BLaER1 treated with 17β-estradiol and CSF1 and Interleukin-3, amounts not matched to agents 10 nM and 100 nM (cell line): ENCODE data around the gene ARHGAP42.
"Not testable (repeated sequence)": the region's sequence is repeated elsewhere in the genome, so short reads cannot be mapped to it uniquely, and the experiment has no call there.

Experiments used
- H3K27ac ChIP-seq, 11 experiments: shearing (Covaris generic); formaldehyde crosslinking; 2 replicates each; pipeline ENCODE4 v1.8.1; 2022
- H3K27me3 ChIP-seq, 11 experiments: shearing (Covaris generic); formaldehyde crosslinking; 2 replicates each; pipeline ENCODE4 v1.8.1; 2022
- H3K36me3 ChIP-seq, 11 experiments: shearing (Covaris generic); formaldehyde crosslinking; 2 replicates each; pipeline ENCODE4 v1.8.1; 2022
- H3K4me1 ChIP-seq, 10 experiments: shearing (Covaris generic); formaldehyde crosslinking; 2 replicates each; pipeline ENCODE4 v1.8.1; 2022
- H3K4me2 ChIP-seq, 11 experiments: shearing (Covaris generic); formaldehyde crosslinking; 2 replicates each; pipeline ENCODE4 v1.8.1; 2022
- H3K4me3 ChIP-seq, 10 experiments: shearing (Covaris generic); formaldehyde crosslinking; 2 replicates each; pipeline ENCODE4 v1.8.1; 2022
- H3K9ac ChIP-seq, 11 experiments: shearing (Covaris generic); formaldehyde crosslinking; 2 replicates each; pipeline ENCODE4 v1.8.1; 2022
- H3K9me3 ChIP-seq, 11 experiments: shearing (Covaris generic); formaldehyde crosslinking; replicated peaks in 1 of 11; 2 replicates each; pipeline ENCODE4 v1.8.1; 2022
- H4K20me1 ChIP-seq, 11 experiments: shearing (Covaris generic); formaldehyde crosslinking; 2 replicates each; pipeline ENCODE4 v1.8.1; 2022
- Cebpa-rat ChIP-seq, 11 experiments: shearing (Covaris generic); IDR thresholded peaks; 2 replicates each; pipeline ENCODE4 v1.8.1; 2022

Gene ARHGAP42

GRCh38 chr11:100663583-100663982 is 23.5 kb upstream of the ARHGAP42 start:
- H4K20me1 ChIP-seq = no peaks in the 10 kb centered on the region
- no peak overlapping the region for H3K4me3 ChIP-seq
- no peak for TF ChIP-seq Cebpa-rat (IDR thresholded peaks at IDR 0.05)
- H3K4me1 ChIP-seq = no peaks in the 10 kb centered on the region
- H3K36me3 ChIP-seq = no peaks in the 10 kb centered on the region
- no peak overlapping the region for H3K27ac ChIP-seq
- H3K27me3 ChIP-seq = no peaks in the 10 kb centered on the region
- no peaks in the 10 kb centered on the region for H3K9me3 ChIP-seq
- no peak overlapping the region for H3K9ac ChIP-seq
- H3K4me2 ChIP-seq = no peak overlapping the region

- Histone ChIP-seq H3K27me3 (no peaks in the 10 kb centered on the region), H3K4me3 (no peak overlapping the region), H3K9ac (no peak overlapping the region), H3K4me1 (no peaks in the 10 kb centered on the region), H4K20me1 (no peaks in the 10 kb centered on the region), H3K4me2 (no peak overlapping the region), H3K36me3 (no peaks in the 10 kb centered on the region), H3K9me3 (no peaks in the 10 kb centered on the region), H3K27ac (no peak overlapping the region)
- no peak for TF ChIP-seq Cebpa-rat (IDR thresholded peaks at IDR 0.05)
Observed at GRCh38 chr11:100663996-100664395, 23.1 kb upstream of the ARHGAP42 start.

- not testable (repeated sequence) for H3K9me3 ChIP-seq, H3K4me1 ChIP-seq, H4K20me1 ChIP-seq, H3K36me3 ChIP-seq, H3K9ac ChIP-seq, H3K4me2 ChIP-seq, H3K27ac ChIP-seq, H3K4me3 ChIP-seq, H3K27me3 ChIP-seq
Observed at GRCh38 chr11:100666816-100667215, 20.3 kb upstream of the ARHGAP42 start.

- Histone ChIP-seq H3K4me2 (no peak overlapping the region), H3K27ac (no peak overlapping the region), H4K20me1 (no peaks in the 10 kb centered on the region), H3K9me3 (no peaks in the 10 kb centered on the region), H3K9ac (no peak overlapping the region), H3K27me3 (no peaks in the 10 kb centered on the region), H3K4me1 (no peaks in the 10 kb centered on the region), H3K36me3 (no peaks in the 10 kb centered on the region), H3K4me3 (no peak overlapping the region)
- no peak for TF ChIP-seq Cebpa-rat (IDR thresholded peaks at IDR 0.05)
Observed at GRCh38 chr11:100667449-100667848, 19.6 kb upstream of the ARHGAP42 start.

GRCh38 chr11:100670140-100670539 is 16.9 kb upstream of the ARHGAP42 start:
- Histone ChIP-seq H3K4me2 (no peak overlapping the region), H3K27ac (no peak overlapping the region), H3K4me1 (no peaks in the 10 kb centered on the region), H3K9me3 (no peaks in the 10 kb centered on the region), H3K9ac (no peak overlapping the region), H4K20me1 (no peaks in the 10 kb centered on the region), H3K27me3 (no peaks in the 10 kb centered on the region), H3K36me3 (no peaks in the 10 kb centered on the region), H3K4me3 (no peak overlapping the region)
- no peak for TF ChIP-seq Cebpa-rat (IDR thresholded peaks at IDR 0.05)

GRCh38 chr11:100671471-100671870 is 15.6 kb upstream of the ARHGAP42 start:
- H3K4me2 ChIP-seq = no peak overlapping the region
- H3K9me3 ChIP-seq = no peaks in the 10 kb centered on the region
- no peak for TF ChIP-seq Cebpa-rat (IDR thresholded peaks at IDR 0.05)

GRCh38 chr11:100672498-100673033 is 14.5 kb upstream of the ARHGAP42 start:
- Histone ChIP-seq H3K4me2 (no peak overlapping the region), H3K27me3 (no peaks in the 10 kb centered on the region), H3K36me3 (no peaks in the 10 kb centered on the region), H3K9me3 (no peaks in the 10 kb centered on the region), H4K20me1 (no peaks in the 10 kb centered on the region), H3K27ac (no peak overlapping the region), H3K4me3 (no peak overlapping the region), H3K9ac (no peak overlapping the region), H3K4me1 (no peaks in the 10 kb centered on the region)
- no peak for TF ChIP-seq Cebpa-rat (IDR thresholded peaks at IDR 0.05)

More at GRCh38 chr11:100671471-100671870, 15.6 kb upstream of the ARHGAP42 start:
- H3K4me3 ChIP-seq = no peak overlapping the region
- H4K20me1 ChIP-seq = no peaks in the 10 kb centered on the region
- no peaks in the 10 kb centered on the region for H3K4me1 ChIP-seq
- H3K9ac ChIP-seq = no peak overlapping the region
- no peak overlapping the region for H3K27ac ChIP-seq
- no peaks in the 10 kb centered on the region for H3K36me3 ChIP-seq
- H3K27me3 ChIP-seq = no peaks in the 10 kb centered on the region

GRCh38 chr11:100673063-100673462 is 14.0 kb upstream of the ARHGAP42 start:
- Histone ChIP-seq H3K4me2 (no peak overlapping the region), H3K9ac (no peak overlapping the region), H3K27me3 (no peaks in the 10 kb centered on the region), H3K36me3 (no peaks in the 10 kb centered on the region), H4K20me1 (no peaks in the 10 kb centered on the region), H3K27ac (no peak overlapping the region), H3K4me3 (no peak overlapping the region), H3K4me1 (no peaks in the 10 kb centered on the region), H3K9me3 (no peaks in the 10 kb centered on the region)
- TF ChIP-seq Cebpa-rat (IDR thresholded peaks at IDR 0.05) = no peak

- Histone ChIP-seq H3K9me3 (no peaks in the 10 kb centered on the region), H3K27ac (no peak overlapping the region), H3K4me1 (no peaks in the 10 kb centered on the region), H3K4me2 (no peak overlapping the region), H3K4me3 (no peak overlapping the region), H4K20me1 (no peaks in the 10 kb centered on the region), H3K9ac (no peak overlapping the region), H3K36me3 (no peaks in the 10 kb centered on the region), H3K27me3 (no peaks in the 10 kb centered on the region)
- TF ChIP-seq Cebpa-rat (IDR thresholded peaks at IDR 0.05) = no peak
Observed at GRCh38 chr11:100674212-100674611, 12.9 kb upstream of the ARHGAP42 start.

GRCh38 chr11:100675115-100675650 is 11.9 kb upstream of the ARHGAP42 start:
- Histone ChIP-seq H4K20me1 (no peaks in the 10 kb centered on the region), H3K4me3 (no peak overlapping the region), H3K9me3 (no peaks in the 10 kb centered on the region), H3K4me1 (peaks cover 0 to 3% (median under 1%) of the 10 kb centered on the region in 10 experiments; a peak in 4 of 20 replicates), H3K36me3 (no peaks in the 10 kb centered on the region), H3K27me3 (no peaks in the 10 kb centered on the region), H3K4me2 (no peak overlapping the region), H3K9ac (no peak overlapping the region), H3K27ac (no peak overlapping the region)
- TF ChIP-seq Cebpa-rat (IDR thresholded peaks at IDR 0.05) = no peak
